Transverse colon (tissue), 3 donors: ENCODE results near the gene PHLDA3.

ENCODE experiments used
- CTCF ChIP-seq, 5 experiments: fragments of 200-600 bp in 3 of 5; fragments of 450-650 bp in 2 of 5; sonication (generic) in 3 of 5; IDR thresholded peaks; 1 replicate in 2 of 5; 2 replicates in 3 of 5; pipeline ENCODE4 v1.5.1; 2016 to 2017; ENCODE audit warnings: antibody characterized with exemption in 5 of 5, inconsistent platforms in 3 of 5, mild to moderate bottlenecking in 2 of 5, moderate library complexity in 1 of 5
- EP300 ChIP-seq: sonication (generic); formaldehyde crosslinking; IDR thresholded peaks from one replicate; pipeline ENCODE4 v1.6.1; 2017; ENCODE audit warnings: antibody characterized with exemption, low read depth

GRCh38 chr1:201460814-201461644 is 8.0 kb downstream of the PHLDA3 start:
- no peak for TF ChIP-seq CTCF (IDR thresholded peaks at IDR 0.05)
- peak; percentile 66 for TF ChIP-seq EP300
